NCI-H2081 (cell line): ENCODE measurements around the gene PNPLA8.
"Not testable (repeated sequence)": the region's sequence is repeated elsewhere in the genome, so short reads cannot be mapped to it uniquely, and the experiment has no call there.

Experiments used
- DNase-seq, 2 experiments: peaks; one replicate each; lab custom pipeline; 2025; lab: John Stamatoyannopoulos, UW

Gene PNPLA8

GRCh38 chr7:108525985-108526767 is at the start of gene PNPLA8:
Gene PNPLA8, minus strand, starts transcription at chr7:108526135. Its CDS starts 10,644 bp downstream, at chr7:108515491.
- DNase-seq: peak; percentile 100

DNA sequence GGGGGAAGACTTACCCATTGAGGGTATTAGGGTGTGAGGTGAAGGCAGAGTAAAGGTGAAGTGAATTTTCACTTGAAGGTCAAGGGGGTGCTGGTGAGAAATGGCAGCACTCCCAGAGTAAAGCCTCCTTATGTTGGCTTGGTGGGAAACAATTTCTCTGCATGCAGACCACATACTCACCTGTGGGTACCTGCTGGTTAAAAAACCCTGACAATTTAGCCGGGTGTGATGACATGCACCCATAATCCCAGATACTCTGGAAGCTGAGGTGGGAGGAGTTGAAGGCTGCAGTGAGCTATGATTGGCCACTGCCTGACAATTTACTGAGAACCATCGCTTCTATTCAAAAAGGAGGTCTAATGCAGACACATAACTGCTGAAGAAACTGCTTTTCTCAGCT is 49.2 kb upstream of the PNPLA8 start:
- DNase-seq: no peak

- DNase-seq: no peak
Measured at GRCh38 chr7:108572480-108572879, 46.5 kb upstream of the PNPLA8 start.

- peak; percentile 45 to 68 for DNase-seq
Measured at GRCh38 chr7:108570146-108570755, 44.3 kb upstream of the PNPLA8 start.

- DNase-seq: peak; percentile 100
Measured at GRCh38 chr7:108569381-108570145, 43.6 kb upstream of the PNPLA8 start, which contains the start of the genes DNAJB9 and THAP5. Gene DNAJB9, plus strand, starts transcription at chr7:108569874. Its CDS starts 1,853 bp downstream, at chr7:108571727. Gene THAP5, minus strand, starts transcription at chr7:108569706. Its CDS starts 137 bp downstream, at chr7:108569569.

DNA sequence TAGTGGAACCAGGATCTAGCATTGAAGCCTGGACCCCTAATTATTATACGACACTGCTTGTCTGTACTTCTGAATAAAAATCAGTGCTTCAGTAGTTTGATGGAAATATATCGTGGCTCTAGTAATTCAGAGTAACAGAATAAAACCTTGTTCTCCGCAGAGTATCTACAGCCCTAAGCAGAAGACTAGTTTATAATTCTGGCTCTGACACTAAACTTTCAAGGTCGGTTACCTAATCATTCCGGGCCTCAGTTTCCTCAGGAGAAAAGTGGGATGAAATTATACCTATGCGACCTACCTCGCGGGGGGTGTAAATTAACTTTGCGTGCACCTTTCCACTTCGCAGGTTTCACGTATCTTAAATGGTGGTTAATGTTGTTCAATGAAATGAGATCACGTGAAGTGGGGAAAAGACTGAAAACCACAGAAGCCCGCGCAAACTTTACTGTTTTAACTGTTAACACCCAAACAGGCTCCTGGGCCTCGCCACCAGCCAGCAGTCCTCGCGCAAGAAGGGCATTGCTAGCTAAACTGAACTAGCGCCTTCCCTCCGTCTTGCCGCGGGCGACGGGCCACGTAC is 43.0 kb upstream of the PNPLA8 start:
- peak in 1 of 2 experiments; percentile 62 for DNase-seq

DNA sequence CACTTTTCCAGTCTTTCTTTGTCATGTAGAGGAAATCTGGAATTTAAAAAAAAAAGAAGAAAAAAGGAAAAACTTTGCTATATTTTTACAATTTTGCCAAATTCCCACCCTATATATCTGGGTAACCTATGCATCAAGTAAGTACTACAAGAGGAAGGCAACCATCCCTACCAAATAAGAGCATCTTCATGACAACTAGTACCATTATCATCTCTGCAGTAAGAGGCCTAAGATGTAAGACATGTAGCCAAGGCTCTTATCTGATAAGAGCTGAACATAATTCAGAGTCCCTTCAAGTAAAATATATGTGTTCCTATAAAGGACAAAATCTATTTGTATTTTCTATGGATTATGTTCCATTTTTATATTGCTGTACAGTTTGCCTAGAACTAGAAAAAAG is 40.1 kb upstream of the PNPLA8 start:
- no peak for DNase-seq

GRCh38 chr7:108561047-108561619 is 35.2 kb upstream of the PNPLA8 start:
- no peak for DNase-seq

DNA sequence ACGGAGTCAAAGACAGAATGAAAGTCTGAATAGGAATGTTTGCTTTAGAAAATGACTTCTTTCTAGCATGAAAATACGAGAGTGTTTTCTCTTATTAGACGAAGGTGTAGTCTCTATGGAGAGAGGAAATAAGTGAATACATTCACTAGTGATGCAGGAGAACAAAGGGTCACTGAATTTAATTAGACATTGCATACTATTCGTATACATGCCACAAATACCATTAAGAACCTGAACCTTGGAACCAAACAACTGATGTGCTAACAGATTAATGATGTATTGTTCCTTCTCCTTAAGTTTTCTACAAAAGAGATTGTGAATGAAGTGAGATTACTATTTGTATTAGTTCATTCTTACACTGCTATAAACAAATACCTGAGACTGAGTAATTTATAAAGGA is 33.3 kb upstream of the PNPLA8 start:
- no peak for DNase-seq

- no peak for DNase-seq
Measured at GRCh38 chr7:108557617-108558016, 31.7 kb upstream of the PNPLA8 start.

- DNase-seq: no peak
Measured at GRCh38 chr7:108557191-108557590, 31.3 kb upstream of the PNPLA8 start.

DNA sequence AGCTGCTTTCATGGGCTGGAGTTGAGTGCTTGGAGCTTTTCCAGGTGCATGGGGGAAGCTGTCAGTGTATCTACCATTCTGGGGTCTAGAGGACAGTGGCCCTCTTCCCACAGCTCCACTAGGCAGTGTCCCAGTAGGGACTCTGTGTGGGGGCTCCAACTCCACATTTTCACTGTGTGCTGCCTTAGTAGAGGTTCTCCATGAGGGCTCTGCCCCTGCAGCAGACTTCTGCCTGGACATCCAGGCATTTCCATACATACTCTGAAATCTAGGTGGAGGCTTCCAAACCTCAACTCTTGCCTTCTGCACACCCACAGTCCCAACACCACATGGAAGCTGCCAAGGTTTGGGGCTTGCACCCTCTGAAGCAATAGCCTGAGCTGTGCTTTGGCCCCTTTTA is 30.7 kb upstream of the PNPLA8 start:
- not testable (repeated sequence) for DNase-seq

GRCh38 chr7:108548141-108548896 is 22.4 kb upstream of the PNPLA8 start:
- DNase-seq: not testable (repeated sequence)

- no peak for DNase-seq
Measured at GRCh38 chr7:108541478-108541877, 15.5 kb upstream of the PNPLA8 start.

GRCh38 chr7:108538685-108539084 is 12.8 kb upstream of the PNPLA8 start:
- not testable (repeated sequence) for DNase-seq

DNA sequence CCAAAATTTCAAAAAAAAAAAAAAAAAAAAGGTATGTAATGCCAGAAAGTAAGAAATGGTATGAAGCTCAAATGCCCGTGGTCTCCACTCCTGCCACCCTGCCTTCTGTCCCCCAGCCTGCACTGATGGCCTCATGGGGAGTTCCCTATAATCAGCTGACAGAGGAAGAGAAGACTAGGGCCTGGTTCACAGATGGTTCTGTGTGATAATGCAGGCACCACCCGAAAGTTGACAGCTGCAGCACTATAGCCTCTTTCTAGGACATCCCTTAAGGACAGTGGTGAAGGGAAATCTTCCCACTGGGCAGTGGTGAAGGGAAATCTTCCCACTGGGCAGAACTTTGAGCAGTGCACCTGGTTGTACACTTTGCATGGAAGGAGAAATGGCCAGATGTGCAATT is 12.3 kb upstream of the PNPLA8 start:
- DNase-seq: not testable (repeated sequence)

GRCh38 chr7:108537229-108537628 is 11.3 kb upstream of the PNPLA8 start:
- DNase-seq: no peak

DNA sequence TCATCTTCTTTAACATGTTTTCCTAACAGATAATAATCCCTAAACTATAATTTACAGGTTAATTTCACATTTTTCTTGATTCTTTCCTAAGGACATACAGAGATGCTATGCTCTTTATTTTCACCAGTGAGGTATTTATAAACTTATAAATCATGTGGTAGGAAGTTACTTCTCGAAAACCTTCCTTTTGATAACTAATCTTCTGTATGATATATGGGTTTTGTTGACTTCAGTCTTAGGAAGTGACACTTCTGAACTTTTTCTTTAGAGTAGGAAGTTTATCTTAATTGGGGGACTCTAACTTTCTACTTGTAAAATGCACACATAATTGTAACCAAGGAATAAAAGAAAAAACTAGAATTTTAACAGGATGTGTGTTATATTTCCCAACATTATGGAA is 9.8 kb upstream of the PNPLA8 start:
- no peak for DNase-seq

GRCh38 chr7:108535257-108535656 is 9.3 kb upstream of the PNPLA8 start:
- DNase-seq: no peak

DNA sequence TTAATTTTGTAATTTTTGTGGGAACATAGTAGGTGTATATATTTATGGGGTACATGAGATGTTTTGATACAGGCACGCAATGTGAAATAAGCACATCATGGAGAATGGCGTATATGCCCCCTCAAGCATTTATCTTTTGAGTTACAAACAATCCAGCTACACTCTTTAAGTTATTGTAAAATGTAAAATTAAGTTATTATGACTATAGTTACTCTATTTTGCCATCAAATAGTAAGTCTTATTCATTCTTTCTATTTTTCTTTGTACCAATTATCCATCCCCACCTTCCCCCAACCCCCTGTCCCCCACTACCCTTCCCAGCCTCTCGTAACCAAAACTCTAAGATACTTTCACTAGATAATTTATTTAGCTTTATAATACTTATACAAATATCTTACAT is 7.8 kb upstream of the PNPLA8 start:
- DNase-seq: no peak

- no peak for DNase-seq
Measured at GRCh38 chr7:108529341-108529740, 3.4 kb upstream of the PNPLA8 start.
